Stimulated activated CD4-positive, alpha-beta T cell treated with anti-CD3 and anti-CD28 coated beads, TNF-alpha, amount 100 ng/mL, for 4 hours (primary cell): ENCODE data around the gene TMTC2.
A peak's percentile ranks its signal among the peaks of the same experiment; 100 is the strongest.

ENCODE experiments used
- DNase-seq, 3 experiments: peaks; one replicate each; pipeline ENCODE4 v3.0.0-alpha.2; 2020; ENCODE audit warnings: low read depth in 3 of 3

The TMTC2 gene

GRCh38 chr12:82686168-82687020 is at the start of gene TMTC2:
TSS of gene TMTC2 (plus strand) at chr12:82686906.
- peak; percentile 86 to 91 (median 87) for DNase-seq

GRCh38 chr12:82638324-82638723 is 48.4 kb upstream of the TMTC2 start:
- no peak for DNase-seq

- DNase-seq: no peak
Measured at GRCh38 chr12:82644896-82645295, 41.8 kb upstream of the TMTC2 start.

- no peak for DNase-seq
Measured at GRCh38 chr12:82645414-82645813, 41.3 kb upstream of the TMTC2 start.

GRCh38 chr12:82647853-82648252 is 38.9 kb upstream of the TMTC2 start:
- no peak for DNase-seq

- no peak for DNase-seq
Measured at GRCh38 chr12:82648259-82648909, 38.3 kb upstream of the TMTC2 start.

- peak in 1 of 3 experiments; percentile 1 for DNase-seq
Measured at GRCh38 chr12:82650627-82651337, 35.9 kb upstream of the TMTC2 start.

- no peak for DNase-seq
Measured at GRCh38 chr12:82651489-82651888, 35.2 kb upstream of the TMTC2 start.

GRCh38 chr12:82652071-82652470 is 34.6 kb upstream of the TMTC2 start:
- no peak for DNase-seq

- no peak for DNase-seq
Measured at GRCh38 chr12:82655751-82656150, 31.0 kb upstream of the TMTC2 start.

GRCh38 chr12:82659343-82660207 is 27.1 kb upstream of the TMTC2 start:
- no peak for DNase-seq

GRCh38 chr12:82660541-82661325 is 26.0 kb upstream of the TMTC2 start:
- DNase-seq: no peak

GRCh38 chr12:82663893-82664292 is 22.8 kb upstream of the TMTC2 start:
- no peak for DNase-seq

GRCh38 chr12:82665142-82665923 is 21.4 kb upstream of the TMTC2 start:
- no peak for DNase-seq

- DNase-seq: no peak
Measured at GRCh38 chr12:82666830-82667229, 19.9 kb upstream of the TMTC2 start.

- DNase-seq: no peak
Measured at GRCh38 chr12:82671673-82672195, 15.0 kb upstream of the TMTC2 start.

- no peak for DNase-seq
Measured at GRCh38 chr12:82672811-82673495, 13.8 kb upstream of the TMTC2 start.

GRCh38 chr12:82673698-82674097 is 13.0 kb upstream of the TMTC2 start:
- no peak for DNase-seq

- no peak for DNase-seq
Measured at GRCh38 chr12:82675246-82675645, 11.5 kb upstream of the TMTC2 start.
